Transverse colon (tissue), 4 donors: ENCODE measurements around the gene JOSD1.

ENCODE experiments used
- CTCF ChIP-seq, 5 experiments: fragments of 200-600 bp in 3 of 5; fragments of 450-650 bp in 2 of 5; sonication (generic) in 3 of 5; IDR thresholded peaks; 1 replicate in 2 of 5; 2 replicates in 3 of 5; pipeline ENCODE4 v1.5.1; 2016 to 2017; ENCODE audit warnings: antibody characterized with exemption in 5 of 5, inconsistent platforms in 3 of 5, mild to moderate bottlenecking in 2 of 5, moderate library complexity in 1 of 5
- EP300 ChIP-seq: sonication (generic); formaldehyde crosslinking; IDR thresholded peaks from one replicate; pipeline ENCODE4 v1.6.1; 2017; ENCODE audit warnings: antibody characterized with exemption, low read depth
- POLR2A ChIP-seq: fragments of 450-650 bp; IDR thresholded peaks from one replicate; pipeline ENCODE4 v1.6.1; 2016; ENCODE audit warnings: antibody characterized with exemption, mild to moderate bottlenecking, moderate library complexity
- POLR2AphosphoS5 ChIP-seq, 3 donors: sonication (generic); formaldehyde crosslinking; IDR thresholded peaks; one replicate each; pipeline ENCODE4 v1.6.1; 2016; ENCODE audit warnings: antibody characterized with exemption in 3 of 3

GRCh38 chr22:38735465-38736256 lies 34.9 kb upstream of the JOSD1 start:
- TF ChIP-seq POLR2A = no peak
- TF ChIP-seq EP300 = no peak
- no peak for TF ChIP-seq CTCF (IDR thresholded peaks at IDR 0.05)
- TF ChIP-seq POLR2AphosphoS5 (IDR thresholded peaks at IDR 0.05) = no peak
